Measurements from ENCODE around the gene ANKRD22.
"Not testable (repeated sequence)": the region's sequence is repeated elsewhere in the genome, so short reads cannot be mapped to it uniquely, and the experiment has no call there.

The ANKRD22 gene

DNA sequence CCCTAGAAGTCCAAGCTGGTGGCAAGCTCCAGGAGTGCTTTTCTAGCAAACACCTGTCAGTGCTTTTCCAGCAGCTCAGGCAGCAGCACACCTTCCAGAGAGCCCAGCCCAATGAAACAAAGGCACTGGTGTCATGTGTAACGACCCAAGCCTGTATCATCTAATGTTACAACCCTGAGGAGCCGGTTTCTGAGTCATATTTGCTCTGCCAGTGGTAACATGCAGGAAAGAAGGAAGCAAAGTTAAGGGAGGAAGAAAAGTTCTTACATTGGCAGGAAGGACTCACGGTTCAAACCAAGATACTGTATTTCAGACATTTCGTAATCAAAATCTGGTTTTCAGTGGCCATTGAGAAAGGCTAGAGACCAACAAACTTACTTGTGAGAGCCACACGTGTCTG is at the start of gene ANKRD22:
Gene ANKRD22, minus strand, starts transcription at position 139 of the 400 bp plus-strand sequence. CDS start 237 bp downstream, outside the sequence.
- peak; percentile 10 for DNase-seq

DNA sequence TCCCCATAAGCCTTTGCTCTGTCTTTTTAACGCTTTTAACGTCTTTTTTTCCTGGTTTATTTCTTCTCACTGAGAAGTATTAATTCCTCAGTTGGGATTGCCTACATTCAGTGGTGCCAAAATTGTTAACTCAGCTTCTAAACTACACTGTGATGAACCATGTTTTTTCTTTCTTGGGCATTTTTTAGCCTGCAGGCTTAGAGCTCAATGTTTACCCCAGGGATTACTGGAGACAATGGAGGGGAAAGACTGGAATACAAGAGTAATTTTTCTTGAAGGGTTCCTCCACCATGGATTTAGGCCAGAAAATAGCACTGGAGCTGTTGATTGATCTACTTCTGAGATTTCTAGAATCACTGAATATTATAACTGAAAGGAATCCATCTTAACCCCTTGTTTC is 48.2 kb upstream of the ANKRD22 start:
- DNase-seq = no peak

DNA sequence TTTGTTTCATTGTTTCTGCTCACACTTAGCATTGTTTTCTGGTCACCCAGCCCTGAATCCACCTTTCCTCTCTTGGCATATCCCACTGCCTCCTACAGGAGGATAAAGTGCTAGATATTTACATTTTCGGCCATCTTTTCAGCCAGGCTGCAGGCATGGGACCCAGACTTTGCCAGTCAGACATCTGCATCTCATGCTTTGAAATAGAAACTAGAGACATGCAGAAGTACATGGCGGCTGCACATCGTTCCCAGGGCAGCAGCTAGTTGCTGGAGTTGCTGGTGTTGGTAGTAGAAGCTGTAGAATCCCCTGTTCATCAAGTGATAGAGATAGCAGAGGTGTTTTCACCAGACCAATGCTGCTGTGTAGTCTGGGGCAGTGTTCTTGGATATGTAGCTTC is 47.1 kb upstream of the ANKRD22 start:
- DNase-seq = no peak

DNA sequence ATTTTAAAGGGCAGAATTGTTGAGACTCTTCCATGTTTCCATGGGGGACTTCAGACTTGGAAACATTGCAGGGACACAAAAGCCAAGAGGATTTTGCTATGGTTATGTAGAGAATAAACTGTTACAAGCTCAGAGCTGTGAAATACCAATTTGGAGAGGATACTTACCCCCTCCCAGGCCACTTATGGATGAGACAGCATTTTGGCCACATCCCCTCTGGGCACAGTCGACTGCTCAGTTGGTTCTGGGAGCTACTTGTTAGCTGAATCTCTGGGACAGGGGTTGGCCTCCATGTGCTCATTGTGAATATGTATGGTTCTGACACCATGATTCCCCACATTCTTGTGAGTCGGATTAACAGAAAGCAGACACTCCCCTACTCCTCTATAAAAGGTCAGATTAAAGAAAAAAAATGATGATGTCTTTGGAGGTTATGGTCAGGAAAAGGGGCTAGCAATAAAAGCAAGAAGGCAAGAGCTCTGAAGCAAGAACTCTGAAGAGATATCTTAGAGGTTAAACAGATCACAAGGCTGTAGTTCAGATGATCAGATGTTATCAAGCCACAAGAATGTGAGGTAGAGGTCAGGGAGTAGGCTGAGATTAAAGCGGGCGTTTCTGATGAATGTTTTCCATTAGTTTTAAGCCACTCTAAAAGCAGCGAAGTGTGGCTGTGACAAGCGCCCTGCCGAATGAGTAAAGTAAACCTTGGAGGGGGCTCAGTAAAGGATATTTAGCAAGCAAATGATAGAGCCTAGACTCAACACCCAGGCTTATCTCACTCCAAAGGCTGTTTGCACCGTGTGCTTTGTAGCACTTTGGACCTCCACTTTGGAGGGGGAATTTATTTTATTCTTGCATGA is 45.6 kb upstream of the ANKRD22 start:
- DNase-seq = no peak

DNA sequence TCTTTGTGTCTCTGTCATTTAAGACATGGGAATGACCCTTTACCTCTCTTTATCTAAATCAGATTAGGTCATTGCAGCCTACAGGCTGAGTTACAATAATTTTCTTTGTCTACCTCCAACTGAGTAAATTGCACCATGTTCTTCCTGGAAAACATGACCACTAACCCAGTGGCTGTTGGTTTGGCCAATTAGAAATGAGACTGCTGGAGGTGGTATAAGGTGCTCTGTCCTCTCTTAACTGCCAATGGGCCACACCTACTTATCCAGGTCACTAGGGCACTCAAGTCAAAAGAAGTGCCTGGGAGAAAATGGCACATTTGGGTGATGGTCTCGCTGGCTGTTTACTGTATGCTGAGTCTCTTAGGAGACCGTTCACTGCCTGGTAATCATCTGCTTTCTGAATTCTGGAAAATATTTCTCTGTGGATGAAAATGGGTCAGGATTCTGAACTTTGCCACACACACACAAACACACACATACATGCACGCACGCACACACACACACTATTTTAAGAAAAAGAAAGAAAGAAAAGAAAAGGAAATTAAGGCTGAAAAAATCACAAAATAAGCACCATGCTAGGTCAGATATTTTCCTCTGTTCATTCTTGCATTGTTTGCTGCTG is 44.8 kb upstream of the ANKRD22 start:
- DNase-seq = no peak

DNA sequence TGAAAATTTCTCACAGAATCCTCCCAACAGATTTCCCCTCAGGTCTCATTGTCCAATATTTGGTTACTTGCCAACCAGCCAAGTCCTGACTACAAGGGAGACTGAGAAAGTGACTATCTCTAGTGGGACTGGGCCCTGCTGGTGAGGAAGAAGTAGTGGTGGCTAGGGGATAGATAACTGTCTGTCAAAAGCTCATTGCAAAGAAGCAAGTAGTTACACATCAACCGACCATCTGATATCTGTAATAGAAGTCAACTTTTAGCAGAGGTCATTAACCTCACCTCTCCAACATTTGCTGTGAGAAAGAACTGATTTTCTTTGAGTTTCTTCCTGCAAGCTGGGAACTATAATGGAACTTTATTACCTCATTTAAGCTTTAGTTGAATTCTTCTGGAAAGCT is 43.6 kb upstream of the ANKRD22 start:
- no peak for DNase-seq

DNA sequence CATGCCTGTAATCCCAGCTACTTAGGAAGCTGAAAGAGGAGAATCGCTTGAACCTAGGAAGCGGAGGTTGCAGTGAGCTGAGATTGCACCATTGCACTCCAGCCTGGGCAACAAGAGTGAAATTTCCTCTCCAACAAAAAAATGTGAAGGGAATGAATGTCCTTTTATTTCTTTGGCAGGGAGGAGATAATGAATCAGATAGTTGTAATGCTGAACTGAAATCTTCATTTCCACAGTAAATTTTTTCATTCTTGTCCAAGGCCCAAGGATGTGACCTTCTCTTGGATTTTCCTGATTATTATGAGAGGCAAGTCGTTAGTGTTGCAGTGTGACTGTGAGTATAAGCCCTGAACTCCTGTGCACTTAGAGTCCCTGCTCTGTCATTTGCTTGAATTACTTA is 42.0 kb upstream of the ANKRD22 start:
- DNase-seq = no peak

DNA sequence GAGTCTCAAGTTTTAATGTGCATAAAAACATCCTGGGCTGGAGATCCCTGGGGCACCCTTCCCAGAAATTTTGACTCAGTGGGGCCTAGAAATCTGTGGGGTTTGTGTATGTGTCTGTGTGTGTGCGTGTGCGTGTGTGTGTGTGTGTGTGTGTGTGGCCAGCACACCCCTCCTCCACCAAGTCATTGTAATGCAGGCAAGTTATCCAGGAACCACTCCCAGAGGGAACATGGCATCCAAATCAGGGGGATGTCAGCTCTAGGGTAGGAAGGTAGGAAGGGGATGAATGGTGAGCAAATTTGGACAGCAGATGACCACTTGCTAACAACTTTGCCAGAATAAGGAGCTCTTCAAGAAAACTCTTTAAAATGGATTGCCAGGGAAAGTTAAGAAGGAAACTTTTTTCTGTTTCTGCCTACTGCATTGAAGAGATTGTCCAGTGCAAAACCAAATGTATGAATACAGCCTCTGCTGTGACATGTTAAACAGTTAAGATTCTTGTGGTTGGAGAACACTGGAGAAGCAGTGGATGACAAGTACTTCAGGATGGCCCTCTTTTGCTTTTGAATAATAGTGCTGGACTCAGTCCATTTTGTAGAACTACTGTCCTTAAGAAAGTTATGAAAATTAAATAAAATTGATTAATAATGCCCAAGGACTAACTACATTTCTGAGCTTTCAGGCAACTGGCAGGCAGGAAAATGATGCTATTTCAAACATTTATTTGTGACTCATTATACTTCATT is 40.8 kb upstream of the ANKRD22 start:
- no peak for DNase-seq

DNA sequence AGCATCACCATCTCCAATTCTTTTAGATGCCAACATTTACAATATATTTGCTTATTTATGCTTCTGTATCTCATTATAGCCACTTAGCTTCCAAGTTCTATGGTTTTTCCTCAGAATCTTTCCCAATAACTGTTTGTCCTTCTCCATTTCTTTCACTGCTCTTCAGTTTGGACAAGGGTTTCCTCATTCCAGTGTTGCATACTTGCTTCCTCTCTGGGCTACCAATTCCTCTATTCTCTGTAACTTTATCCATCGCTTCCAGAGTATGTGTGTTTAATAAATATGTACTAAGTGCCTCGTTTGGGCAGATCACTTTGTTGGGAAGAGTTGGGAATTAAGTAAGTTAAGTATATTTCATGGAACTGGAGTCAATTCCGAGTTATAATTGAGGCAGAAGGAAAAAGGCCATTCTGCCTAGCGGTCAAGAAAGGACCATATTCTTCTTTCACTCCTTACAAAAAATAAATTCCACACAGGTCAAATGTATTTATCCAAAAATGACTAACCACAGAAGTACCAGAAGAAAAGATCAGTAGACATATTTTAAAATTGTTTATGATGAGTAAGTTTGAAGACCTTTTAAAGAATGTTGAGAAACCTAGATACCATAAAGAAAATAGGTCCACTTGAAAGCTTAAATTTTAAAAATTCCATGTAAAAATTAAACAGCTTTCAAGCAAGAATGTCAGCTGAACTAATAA is 39.2 kb upstream of the ANKRD22 start:
- no peak for DNase-seq

DNA sequence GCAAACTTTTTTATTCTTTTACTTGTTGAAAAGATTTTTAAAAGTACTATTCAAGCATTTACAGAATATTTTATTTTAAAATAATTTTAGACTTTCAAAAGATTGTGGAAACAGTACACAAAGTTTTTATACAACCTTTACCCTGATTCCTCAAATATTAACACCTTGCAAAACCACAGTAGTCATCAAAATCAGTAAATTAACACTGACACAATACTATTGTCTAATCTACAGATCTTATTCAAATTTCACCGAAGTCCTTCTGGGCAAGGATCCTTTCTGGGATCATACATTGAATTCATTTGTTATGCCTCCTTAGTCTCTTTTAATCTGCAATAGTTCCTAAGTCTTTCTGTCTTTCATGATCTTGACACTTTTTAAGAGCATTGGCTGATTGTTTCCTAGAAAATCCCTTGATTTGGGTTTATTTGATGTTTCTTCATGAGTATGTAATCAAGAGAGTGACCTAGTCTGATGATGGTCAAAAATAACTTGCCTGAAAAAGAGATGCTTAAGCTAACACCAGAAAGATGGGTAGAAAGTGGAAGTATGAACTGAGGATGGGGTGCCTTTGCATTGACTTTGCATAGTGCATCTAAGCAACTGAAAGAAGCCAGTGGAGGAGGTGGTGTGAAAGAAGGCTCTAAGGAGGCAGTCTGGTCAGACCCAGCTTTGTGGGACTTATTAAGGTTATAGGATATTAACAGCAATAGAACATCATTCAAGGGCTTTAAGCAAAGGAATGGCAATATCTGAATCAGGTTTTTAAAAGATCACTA is 38.1 kb upstream of the ANKRD22 start:
- no peak for DNase-seq

DNA sequence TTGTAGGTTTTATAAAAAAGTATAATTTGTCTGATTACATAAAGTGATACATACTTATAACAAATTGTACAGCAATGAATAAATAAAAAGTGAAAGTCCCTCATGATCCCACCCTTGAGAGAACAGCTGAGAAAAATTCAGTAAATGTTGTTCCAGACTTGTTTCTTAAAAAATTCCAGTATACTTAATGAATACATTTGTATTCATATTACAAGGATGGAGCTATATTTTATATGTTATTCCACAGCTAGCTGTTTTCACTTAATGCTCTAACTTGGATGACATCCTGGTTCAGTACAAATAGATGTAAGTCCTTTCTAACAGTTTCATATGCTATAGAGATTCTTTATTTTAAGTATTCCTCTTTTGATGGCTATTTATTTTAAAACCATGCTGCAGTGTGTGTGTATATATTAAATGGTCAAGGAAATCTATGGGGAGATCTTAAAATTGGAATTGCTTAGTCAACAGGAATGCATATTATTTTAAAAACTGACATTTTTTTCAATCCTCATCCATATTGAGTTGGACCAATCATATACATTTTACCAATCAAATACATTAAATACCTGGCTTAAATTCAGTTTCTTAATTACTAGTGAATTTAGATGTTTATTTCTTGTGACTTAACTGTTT is 37.3 kb upstream of the ANKRD22 start:
- DNase-seq = no peak

DNA sequence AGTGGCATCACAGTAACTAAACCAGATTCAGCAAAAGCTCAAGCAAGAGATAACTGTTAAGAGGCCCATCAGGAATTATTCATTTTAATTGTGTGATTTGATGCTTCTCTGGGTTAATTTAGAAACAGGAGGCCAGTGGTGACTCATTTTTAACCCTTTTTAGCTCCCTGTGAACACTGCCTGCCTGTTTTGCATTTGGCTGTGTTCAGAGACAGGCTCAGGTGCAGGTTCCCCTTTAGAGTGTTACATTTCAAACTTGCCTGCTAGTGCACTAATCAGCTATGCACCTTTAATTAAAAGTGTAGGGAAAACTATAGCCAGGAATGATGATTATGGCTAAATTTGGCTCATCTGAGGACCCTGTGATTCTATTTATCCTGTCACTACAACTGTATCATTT is 34.9 kb upstream of the ANKRD22 start:
- DNase-seq = no peak

DNA sequence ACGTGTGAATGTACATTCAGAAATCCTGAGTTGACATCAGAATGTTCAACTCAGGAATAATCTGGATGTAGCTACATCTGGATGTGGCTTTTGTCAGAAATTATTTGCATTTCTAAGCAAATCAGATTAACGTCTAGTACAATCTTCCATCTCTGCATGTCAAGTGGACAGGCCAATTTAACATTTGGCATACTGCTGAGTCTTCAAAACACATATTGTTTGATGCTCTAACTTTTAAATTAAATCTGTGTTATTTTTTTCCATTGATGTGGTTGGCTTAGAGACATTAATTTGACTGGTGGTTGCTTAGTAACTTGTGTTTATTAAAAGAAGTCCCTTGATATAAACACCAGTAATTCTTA is 31.8 kb upstream of the ANKRD22 start:
- no peak for DNase-seq

DNA sequence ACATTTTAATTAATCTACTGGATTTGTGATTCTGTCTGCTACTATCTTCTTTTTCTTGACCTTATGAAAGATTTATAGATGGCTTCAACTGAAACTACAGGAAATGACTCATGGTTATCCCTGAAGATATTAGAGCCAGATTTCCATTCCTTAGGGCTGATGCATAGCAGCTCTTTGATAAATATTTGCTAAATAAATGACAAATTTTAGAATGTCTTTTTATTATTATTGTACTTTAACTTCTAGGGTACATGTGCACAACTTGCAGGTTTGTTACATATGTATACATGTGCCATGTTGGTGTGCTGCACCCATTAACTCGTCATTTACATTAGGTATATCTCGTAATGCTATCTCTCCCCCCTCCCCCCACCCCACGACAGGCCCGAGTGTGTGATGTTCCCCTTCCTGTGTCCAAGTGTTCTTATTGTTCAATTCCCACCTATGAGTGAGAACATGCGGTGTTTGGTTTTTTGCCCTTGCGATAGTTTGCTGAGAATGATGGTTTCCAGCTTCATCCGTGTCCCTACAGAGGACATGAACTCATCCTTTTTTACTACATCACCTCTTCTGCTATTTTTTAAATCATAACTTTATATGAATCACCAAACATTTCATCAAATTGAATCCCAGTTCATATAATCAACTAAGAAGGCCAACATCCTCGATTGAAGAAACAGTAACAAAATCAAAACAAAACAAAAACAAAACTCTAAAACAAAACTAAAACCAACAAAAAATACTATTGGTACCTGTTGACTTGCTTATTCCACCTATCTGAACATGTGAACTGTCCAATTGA is 31.2 kb upstream of the ANKRD22 start:
- DNase-seq = not testable (repeated sequence)

DNA sequence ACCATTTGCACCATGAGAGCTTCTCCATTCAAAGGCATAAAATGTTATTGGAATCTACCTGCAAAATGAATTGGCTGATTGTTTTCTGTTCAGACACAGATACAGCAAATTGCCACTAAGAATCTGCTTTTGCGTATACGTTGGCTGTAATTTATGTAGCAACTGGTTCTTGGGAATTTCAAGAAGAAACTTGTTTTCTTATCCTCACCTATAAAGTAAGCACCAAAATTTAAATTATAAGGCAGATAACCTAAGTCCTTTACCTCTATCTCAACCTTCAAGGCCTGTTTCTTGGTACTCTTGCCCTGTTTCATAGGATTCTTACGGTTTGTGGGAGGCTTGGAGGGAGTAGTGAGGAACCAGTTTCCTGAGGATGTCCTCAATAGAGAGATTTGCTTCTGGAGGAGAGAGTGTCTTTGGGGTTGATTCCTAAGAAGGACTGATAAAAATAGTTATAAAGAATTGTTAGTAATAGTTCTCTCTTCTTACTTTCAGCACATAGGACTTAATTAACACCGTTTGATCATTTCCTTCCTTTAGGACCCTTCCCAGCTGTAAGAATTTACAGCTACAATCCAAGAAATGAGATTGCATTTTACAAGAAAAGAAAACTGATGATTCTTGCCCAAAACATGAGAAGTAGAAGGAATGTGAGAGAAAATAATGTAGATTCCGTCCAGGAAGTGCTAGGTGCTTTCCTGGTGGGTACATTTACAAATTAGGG is 30.4 kb upstream of the ANKRD22 start:
- DNase-seq = no peak

DNA sequence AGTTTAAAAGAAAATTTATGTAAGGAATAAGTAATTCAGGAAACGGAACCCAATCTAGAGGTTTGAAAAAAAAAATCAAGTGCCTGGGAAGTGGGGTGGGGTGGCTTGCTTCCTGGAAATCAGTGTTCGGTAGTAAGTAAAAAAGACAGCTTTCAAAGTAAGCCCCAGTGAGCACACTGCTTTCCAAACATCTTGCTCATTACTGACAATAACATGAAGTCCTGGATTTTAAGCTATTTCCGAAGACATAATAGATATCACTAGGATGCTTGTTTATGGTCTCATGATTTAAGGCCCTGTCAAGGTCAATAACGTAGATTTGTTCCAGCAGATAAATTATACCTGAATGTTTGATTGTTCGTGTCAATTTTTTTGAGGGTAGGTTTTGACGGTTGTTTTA is 29.7 kb upstream of the ANKRD22 start:
- DNase-seq = no peak

DNA sequence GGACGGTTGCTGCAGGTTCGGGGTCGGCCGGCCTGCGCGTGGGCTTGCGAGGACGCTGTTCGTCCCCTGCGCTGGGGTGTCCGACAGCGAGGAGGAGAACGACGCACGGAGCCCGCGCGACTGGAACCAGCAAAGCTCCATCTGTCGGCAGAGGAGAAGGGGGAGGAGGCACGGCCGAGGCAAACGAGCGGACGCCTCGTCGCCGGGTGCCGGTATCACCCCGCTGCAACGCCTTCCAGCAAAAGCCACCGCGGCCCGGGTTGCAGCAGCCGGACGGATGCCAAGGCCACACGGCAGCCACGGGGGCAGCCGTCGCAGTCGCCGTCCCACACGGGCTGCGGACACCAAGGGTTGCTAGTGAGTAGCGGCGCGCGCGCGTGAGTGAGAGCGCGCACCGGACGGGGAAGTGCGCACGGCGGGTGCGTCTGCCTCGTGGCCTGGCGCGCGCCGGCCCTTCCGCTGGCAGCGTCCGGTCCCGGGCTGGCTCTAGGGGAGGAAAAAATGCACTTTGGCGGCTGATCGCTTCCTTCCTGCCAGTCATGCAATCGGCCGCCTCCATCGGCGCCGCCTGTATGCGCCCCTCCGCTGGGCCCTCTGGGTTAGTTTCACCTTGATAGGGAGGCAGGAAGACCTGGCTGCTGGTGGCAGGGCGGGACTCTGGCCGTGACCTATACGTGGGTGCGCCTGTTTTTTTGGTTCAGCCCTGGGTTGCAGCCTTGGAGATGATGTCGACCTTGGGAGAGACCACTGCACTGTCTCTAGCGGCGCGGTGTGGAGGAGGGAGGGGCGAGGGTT is 28.8 kb upstream of the ANKRD22 start:
- DNase-seq = peak; percentile 78

DNA sequence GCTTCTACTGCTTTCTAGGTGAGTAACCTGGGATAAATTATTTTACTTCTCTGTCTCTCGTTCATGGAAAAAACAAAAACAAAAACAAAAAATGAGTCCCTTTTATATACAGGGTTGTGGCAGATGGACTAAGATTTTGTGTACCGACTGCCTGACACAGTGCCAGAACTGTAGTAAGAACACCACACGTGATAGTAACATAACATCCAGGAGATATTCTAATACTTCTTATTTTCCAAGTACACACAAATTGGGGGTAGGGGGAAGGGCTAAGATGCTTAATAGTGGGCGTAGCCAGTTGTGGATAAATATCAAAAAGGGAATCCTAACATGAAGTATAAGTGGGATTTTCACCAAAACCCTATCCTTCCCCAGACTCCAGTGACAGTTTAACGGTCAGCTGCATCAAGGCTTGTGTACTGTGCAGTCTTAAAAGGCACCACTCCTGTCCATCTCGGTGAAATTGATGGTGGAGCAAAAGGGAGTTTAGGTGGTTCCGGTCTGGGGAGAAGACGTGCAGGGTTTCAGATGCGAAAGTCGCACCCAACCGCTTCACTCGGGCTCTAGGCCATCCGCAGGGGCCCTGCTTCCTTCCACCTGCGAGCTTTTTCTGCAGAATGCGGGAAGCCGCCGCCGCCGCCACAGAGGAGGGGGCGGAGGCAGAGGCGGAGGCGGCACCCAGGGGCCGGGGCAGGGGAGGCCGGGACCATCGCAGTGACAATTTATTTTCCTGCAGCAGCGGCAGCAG is 28.1 kb upstream of the ANKRD22 start, which contains the start of gene STAMBPL1:
Gene STAMBPL1, plus strand, starts transcription at position 712 of the 748 bp plus-strand sequence. CDS start 21,464 bp downstream, outside the sequence.
- peak; percentile 63 for DNase-seq
